Measurements from ENCODE around the gene CAPNS1.
"Not testable (repeated sequence)": the region's sequence is repeated elsewhere in the genome, so short reads cannot be mapped to it uniquely, and the experiment has no call there.

The CAPNS1 gene

GRCh38 chr19:36152352-36153091 is 12.7 kb downstream of the CAPNS1 start, which contains the start of gene COX7A1:
Gene COX7A1 (minus strand): TSS chr19:36152447. CDS start chr19:36152407, 40 bp downstream.
- H3K27ac ChIP-seq = no peak within 1 kb of the TSS
- TF ChIP-seq CTCF (conservative IDR thresholded peaks at IDR 0.05) (no peak), ZFX (IDR thresholded peaks at IDR 0.05) (no peak)

- TF ChIP-seq ZFX (IDR thresholded peaks at IDR 0.05) (no peak), CTCF (conservative IDR thresholded peaks at IDR 0.05) (no peak)
- H3K27ac ChIP-seq = no peak overlapping the region
Observed at GRCh38 chr19:36153126-36153525, 13.3 kb downstream of the CAPNS1 start.

GRCh38 chr19:36160821-36161596 is 21.1 kb downstream of the CAPNS1 start:
- TF ChIP-seq ZFX (IDR thresholded peaks at IDR 0.05) (no peak), CTCF (conservative IDR thresholded peaks at IDR 0.05) (no peak)

GRCh38 chr19:36163813-36164212 is 23.9 kb downstream of the CAPNS1 start:
- no peak for TF ChIP-seq ZFX (IDR thresholded peaks at IDR 0.05)
- no peak for TF ChIP-seq CTCF (conservative IDR thresholded peaks at IDR 0.05)
- H3K27ac ChIP-seq = no peak overlapping the region

More at GRCh38 chr19:36160821-36161596, 21.1 kb downstream of the CAPNS1 start:
- H3K27ac ChIP-seq = no peak overlapping the region

GRCh38 chr19:36169084-36169760 is 29.4 kb downstream of the CAPNS1 start:
- TF ChIP-seq ZFX (IDR thresholded peaks at IDR 0.05) (no peak), CTCF (conservative IDR thresholded peaks at IDR 0.05) (no peak)
- peak overlapping the region; percentile 52 for H3K27ac ChIP-seq

- H3K27ac ChIP-seq = no peak overlapping the region
- TF ChIP-seq ZFX (IDR thresholded peaks at IDR 0.05) (no peak), CTCF (conservative IDR thresholded peaks at IDR 0.05) (no peak)
Observed at GRCh38 chr19:36172852-36173251, 33.0 kb downstream of the CAPNS1 start.

- H3K27ac ChIP-seq = not testable (repeated sequence)
Observed at GRCh38 chr19:36173846-36174245, 34.0 kb downstream of the CAPNS1 start.

- not testable (repeated sequence) for H3K27ac ChIP-seq
Observed at GRCh38 chr19:36179077-36179476, 39.2 kb downstream of the CAPNS1 start.

Data from C4-2B (cell line).